ENCODE data around the gene LTB. TPM values are rescaled to one million over a fixed set of nuclear protein-coding genes. Genes with fewer than 3 reads are reported as not detected.

The LTB gene
- not detected in 2 replicates for total RNA-seq

DNA sequence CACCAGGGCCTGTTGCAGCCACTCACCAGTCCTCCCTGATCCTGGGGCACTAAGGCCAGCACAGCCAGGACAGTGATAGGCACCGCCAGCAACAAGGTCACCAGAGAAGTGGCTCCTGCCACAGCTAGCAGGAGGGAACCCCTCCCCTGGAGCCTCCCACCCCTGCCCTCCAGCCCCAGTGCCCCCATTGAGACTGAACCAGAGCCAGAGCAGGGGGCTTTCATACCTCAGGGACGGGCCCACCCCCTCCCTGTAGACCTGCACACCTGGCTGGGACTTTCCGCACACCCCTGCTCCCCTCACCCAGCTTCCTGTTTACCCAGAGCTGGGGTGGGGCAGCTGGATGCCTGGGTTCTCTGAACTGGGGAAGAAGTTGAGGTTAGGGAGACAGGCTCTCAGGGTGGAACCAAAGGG lies at the start of gene LTB:
LTB (minus strand) TSS at position 195 of the 414 bp plus-strand sequence; CDS start at position 188, 7 bp downstream.

DNA sequence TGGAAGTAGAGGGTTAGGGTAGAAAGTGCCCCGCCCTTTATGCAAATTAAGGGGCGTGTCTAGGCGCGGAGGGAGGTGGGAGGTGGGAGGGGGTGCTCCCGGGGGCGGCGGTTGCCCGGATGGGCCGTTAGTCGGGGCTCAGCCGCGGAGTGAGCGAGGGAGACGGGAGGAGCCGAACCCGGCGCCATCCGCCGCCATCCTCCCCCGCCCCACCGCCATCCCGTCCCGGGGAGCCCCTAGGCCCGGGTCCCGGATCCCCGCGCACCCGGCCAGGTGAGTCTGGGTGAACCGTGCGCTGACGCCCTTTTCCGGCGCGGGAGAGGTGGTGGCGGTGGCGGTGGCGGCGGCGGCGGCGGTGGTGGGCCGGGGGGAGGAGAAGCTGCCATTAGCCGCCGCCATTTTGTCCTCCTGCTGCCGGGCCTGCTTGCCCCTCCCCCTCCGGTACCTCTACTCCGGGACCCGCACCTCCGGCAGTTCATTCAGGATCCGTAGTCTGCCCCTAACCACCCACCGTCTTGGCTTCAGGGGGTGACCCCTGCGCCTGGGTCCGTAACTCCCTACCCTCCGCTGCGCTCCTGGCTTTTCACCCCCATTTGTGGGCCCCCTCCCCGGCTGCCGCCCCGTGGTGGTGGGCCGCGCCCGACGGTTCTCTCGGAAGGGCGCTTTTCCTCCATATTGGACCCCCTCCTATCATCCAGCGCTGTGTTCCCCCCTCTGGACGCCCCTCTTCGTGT lies 38.5 kb upstream of the LTB start, which contains the start of gene PRRC2A:
PRRC2A (plus strand) TSS at position 130 of the 734 bp plus-strand sequence. CDS start 2,075 bp downstream, outside the sequence.

GRCh38 chr6:31614684-31615578 lies 32.7 kb upstream of the LTB start, which contains the start of gene AIF1:
TSS of gene AIF1 (plus strand) at chr6:31615234. CDS start at chr6:31615330, 96 bp downstream.

GRCh38 chr6:31586008-31586407 lies 3.8 kb upstream of the LTB start, which contains the start of gene LST1:
TSS of gene LST1 (plus strand) at chr6:31586277. CDS start at chr6:31587300, 1,023 bp downstream.

GRCh38 chr6:31575335-31575901 lies 6.8 kb downstream of the LTB start, which contains the start of gene TNF:
TSS of gene TNF (plus strand) at chr6:31575565. CDS start at chr6:31575742, 177 bp downstream.

DNA sequence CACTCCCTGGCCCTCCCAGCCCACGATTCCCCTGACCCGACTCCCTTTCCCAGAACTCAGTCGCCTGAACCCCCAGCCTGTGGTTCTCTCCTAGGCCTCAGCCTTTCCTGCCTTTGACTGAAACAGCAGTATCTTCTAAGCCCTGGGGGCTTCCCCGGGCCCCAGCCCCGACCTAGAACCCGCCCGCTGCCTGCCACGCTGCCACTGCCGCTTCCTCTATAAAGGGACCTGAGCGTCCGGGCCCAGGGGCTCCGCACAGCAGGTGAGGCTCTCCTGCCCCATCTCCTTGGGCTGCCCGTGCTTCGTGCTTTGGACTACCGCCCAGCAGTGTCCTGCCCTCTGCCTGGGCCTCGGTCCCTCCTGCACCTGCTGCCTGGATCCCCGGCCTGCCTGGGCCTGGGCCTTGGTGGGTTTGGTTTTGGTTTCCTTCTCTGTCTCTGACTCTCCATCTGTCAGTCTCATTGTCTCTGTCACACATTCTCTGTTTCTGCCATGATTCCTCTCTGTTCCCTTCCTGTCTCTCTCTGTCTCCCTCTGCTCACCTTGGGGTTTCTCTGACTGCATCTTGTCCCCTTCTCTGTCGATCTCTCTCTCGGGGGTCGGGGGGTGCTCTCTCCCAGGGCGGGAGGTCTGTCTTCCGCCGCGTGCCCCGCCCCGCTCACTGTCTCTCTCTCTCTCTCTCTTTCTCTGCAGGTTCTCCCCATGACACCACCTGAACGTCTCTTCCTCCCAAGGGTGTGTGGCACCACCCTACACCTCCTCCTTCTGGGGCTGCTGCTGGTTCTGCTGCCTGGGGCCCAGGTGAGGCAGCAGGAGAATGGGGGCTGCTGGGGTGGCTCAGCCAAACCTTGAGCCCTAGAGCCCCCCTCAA lies 9.9 kb downstream of the LTB start, which contains the start of gene LTA:
LTA (plus strand) TSS at position 249 of the 871 bp plus-strand sequence; CDS start at position 703, 454 bp downstream.

GRCh38 chr6:31546958-31547726 lies 35.1 kb downstream of the LTB start, which contains the start of gene NFKBIL1:
TSS of gene NFKBIL1 (plus strand) at chr6:31547608. CDS start at chr6:31547695, 87 bp downstream.

DNA sequence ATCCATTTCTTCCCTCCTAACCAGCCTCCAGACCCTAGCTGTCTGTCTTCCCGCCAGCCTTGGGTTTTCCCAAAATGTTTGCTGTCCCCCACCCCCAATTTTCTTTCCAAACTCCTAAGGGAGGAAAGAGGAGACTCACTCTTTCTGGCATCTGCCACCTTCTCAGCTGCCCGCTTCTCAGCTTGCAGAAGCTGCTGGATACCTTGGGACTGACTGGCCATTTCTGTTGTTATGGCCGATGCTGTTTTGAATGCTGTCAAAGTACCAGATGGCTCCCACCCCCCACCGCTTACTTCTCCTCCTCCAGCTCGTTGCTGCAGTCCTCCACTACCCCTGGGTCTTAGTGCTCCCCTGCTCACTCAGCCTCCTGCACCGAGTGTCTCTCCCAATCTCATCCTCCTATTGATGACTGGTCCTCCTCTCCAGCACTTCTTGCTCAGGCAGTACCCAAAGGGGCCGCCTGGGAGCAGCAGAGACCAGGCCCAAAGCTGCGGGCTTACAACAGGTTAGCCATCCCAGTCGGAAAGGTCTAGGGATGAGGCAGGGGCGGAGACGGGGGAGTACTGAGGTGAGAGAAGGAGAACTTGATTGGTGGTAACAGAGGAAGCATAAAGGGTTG lies 35.8 kb downstream of the LTB start, which contains the start of gene ATP6V1G2:
ATP6V1G2 (minus strand) TSS at position 270 of the 619 bp plus-strand sequence; CDS start at position 221, 49 bp downstream.

GRCh38 chr6:31541658-31542521 lies 40.3 kb downstream of the LTB start, which contains the start of gene DDX39B:
TSS of gene DDX39B (minus strand) at chr6:31542003. CDS start at chr6:31540532, 1,471 bp downstream.

Other genes starting within 250 kb of the LTB start
- 39.8 and 53.1 TPM in 2 replicates for gene HLA-B, start 225.2 kb downstream of the LTB start, total RNA-seq
- 106 and 108 TPM in 2 replicates for gene MICA, start 178.8 kb downstream of the LTB start, total RNA-seq
- gene MICB, start 84.3 kb downstream of the LTB start, total RNA-seq: 22.4 and 24.2 TPM in 2 replicates
- gene MCCD1, start 53.5 kb downstream of the LTB start, total RNA-seq: not detected in 2 replicates
- 498 and 551 TPM in 2 replicates for gene DDX39B, start 40.4 kb downstream of the LTB start, total RNA-seq
- 1.2 and 2.7 TPM in 2 replicates for gene ATP6V1G2, start 35.8 kb downstream of the LTB start, total RNA-seq
- 17.7 and 19.9 TPM in 2 replicates for gene NFKBIL1, start 34.8 kb downstream of the LTB start, total RNA-seq
- not detected in 2 replicates for gene LTA, start 10.1 kb downstream of the LTB start, total RNA-seq
- not detected in 2 replicates for gene TNF, start 6.9 kb downstream of the LTB start, total RNA-seq
- gene LST1, start 3.9 kb upstream of the LTB start, total RNA-seq: not detected in 2 replicates
- gene NCR3, start 10.6 kb upstream of the LTB start, total RNA-seq: not detected in 2 replicates
- 0.15 TPM in 1 of 2 replicates, not detected in the other for gene AIF1, start 32.8 kb upstream of the LTB start, total RNA-seq
- gene PRRC2A, start 38.3 kb upstream of the LTB start, total RNA-seq: 103 and 107 TPM in 2 replicates
- 265 and 271 TPM in 2 replicates for gene BAG6, start 70.2 kb upstream of the LTB start, total RNA-seq
- 2.9 and 3.6 TPM in 2 replicates for gene APOM, start 73.5 kb upstream of the LTB start, total RNA-seq
- 15.6 and 17.7 TPM in 2 replicates for gene C6orf47, start 78.4 kb upstream of the LTB start, total RNA-seq
- gene GPANK1, start 82.6 kb upstream of the LTB start, total RNA-seq: 14.0 and 14.4 TPM in 2 replicates
- 316 and 357 TPM in 2 replicates for gene CSNK2B, start 83.7 kb upstream of the LTB start, total RNA-seq
- gene LY6G5B, start 87.6 kb upstream of the LTB start, total RNA-seq: 0.84 and 1.3 TPM in 2 replicates
- gene LY6G5C, start 98.6 kb upstream of the LTB start, total RNA-seq: 1.0 and 2.2 TPM in 2 replicates
- 23.5 and 25.1 TPM in 2 replicates for gene ABHD16A, start 120.9 kb upstream of the LTB start, total RNA-seq
- not detected in 2 replicates for gene LY6G6F, start 124.4 kb upstream of the LTB start, total RNA-seq
- gene LY6G6D, start 132.9 kb upstream of the LTB start, total RNA-seq: not detected in 2 replicates
- not detected in 2 replicates for gene LY6G6C, start 139.3 kb upstream of the LTB start, total RNA-seq
- not detected in 2 replicates for gene MPIG6B, start 140.9 kb upstream of the LTB start, total RNA-seq
- 56.0 and 63.8 TPM in 2 replicates for gene DDAH2, start 146.9 kb upstream of the LTB start, total RNA-seq
- 974 and 1,027 TPM in 2 replicates for gene CLIC1, start 154.1 kb upstream of the LTB start, total RNA-seq
- gene MSH5, start 157.6 kb upstream of the LTB start, total RNA-seq: 10.9 and 15.5 TPM in 2 replicates
- gene SAPCD1, start 180.2 kb upstream of the LTB start, total RNA-seq: 3.2 and 5.8 TPM in 2 replicates
- 0.45 and 0.67 TPM in 2 replicates for gene VWA7, start 194.9 kb upstream of the LTB start, total RNA-seq
- 90.6 and 111 TPM in 2 replicates for gene VARS1, start 213.3 kb upstream of the LTB start, total RNA-seq
- gene LSM2, start 224.5 kb upstream of the LTB start, total RNA-seq: 133 and 134 TPM in 2 replicates
- 0.30 and 0.50 TPM in 2 replicates for gene HSPA1L, start 232.9 kb upstream of the LTB start, total RNA-seq
- 56.3 and 60.4 TPM in 2 replicates for gene HSPA1A, start 233.1 kb upstream of the LTB start, total RNA-seq
- 112 and 118 TPM in 2 replicates for gene HSPA1B, start 245.3 kb upstream of the LTB start, total RNA-seq